B cell (primary cell): Measurements from ENCODE around the gene KRTAP20-4.

Experiments used
- CTCF ChIP-seq: fragments of 200-600 bp; IDR thresholded peaks from one replicate; pipeline ENCODE4 v1.8.0; 2022; ENCODE audit warnings: antibody characterized with exemption, mild to moderate bottlenecking
- EZH2 ChIP-seq: IDR thresholded peaks from 2 replicates; pipeline ENCODE4 v1.6.1; 2012; ENCODE audit warnings: borderline replicate concordance, low read depth, mild to moderate bottlenecking, moderate library complexity, low read length; ENCODE audit not compliant: insufficient read depth, poor library complexity, severe bottlenecking

DNA sequence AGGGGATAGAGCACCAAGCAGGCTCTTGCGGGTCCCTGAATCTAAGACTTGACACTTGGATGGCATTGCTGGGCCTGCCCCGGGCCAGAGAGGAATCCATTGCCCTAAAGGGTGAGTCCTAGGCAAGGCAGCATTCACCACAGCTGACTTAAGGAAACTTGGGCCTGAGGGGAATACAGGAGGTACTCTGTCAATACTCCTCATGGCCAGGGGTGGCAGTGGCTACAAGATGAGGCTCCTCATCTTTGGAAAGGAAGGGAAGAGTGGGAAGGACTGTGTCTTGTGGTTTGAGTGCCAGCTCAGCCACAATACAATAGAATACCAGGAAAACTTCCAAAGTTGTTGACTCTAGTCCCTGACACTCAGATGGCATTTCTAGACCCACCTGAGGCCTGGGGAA is 14.5 kb upstream of the KRTAP20-4 start:
- TF ChIP-seq CTCF (no peak), EZH2 (no peak)
